ENCODE measurements around the gene FSTL3.

The FSTL3 gene

GRCh38 chr19:703329-703650 is 27.1 kb downstream of the FSTL3 start:
- no peak for TF ChIP-seq CTCF (IDR thresholded peaks at IDR 0.05; ENCODE audit: low read depth, low read length, missing control alignments)
- no peak for DNase-seq (ENCODE audit: extremely low read depth, low read depth)
- H3K4me3 ChIP-seq (replicated peaks; ENCODE audit: low read depth, low read length), result no peak overlapping the region

- TF ChIP-seq CTCF (IDR thresholded peaks at IDR 0.05; ENCODE audit: low read depth, low read length, missing control alignments), result no peak
- peak; percentile 2 for DNase-seq (ENCODE audit: extremely low read depth, low read depth)
- H3K4me3 ChIP-seq (replicated peaks; ENCODE audit: low read depth, low read length), result no peak overlapping the region
Measured at GRCh38 chr19:703651-704446, 27.7 kb downstream of the FSTL3 start.

- no peak for TF ChIP-seq CTCF (IDR thresholded peaks at IDR 0.05; ENCODE audit: low read depth, low read length, missing control alignments)
- no peak overlapping the region for H3K4me3 ChIP-seq (replicated peaks; ENCODE audit: low read depth, low read length)
- no peak for DNase-seq (ENCODE audit: extremely low read depth, low read depth)
Measured at GRCh38 chr19:704447-704741, 28.2 kb downstream of the FSTL3 start.

GRCh38 chr19:708154-709143 is 32.3 kb downstream of the FSTL3 start, which contains the start of gene PALM:
Gene PALM (plus strand): TSS chr19:708935. CDS start chr19:709147, 212 bp downstream.
- no peak for DNase-seq (ENCODE audit: extremely low read depth, low read depth)
- no peak for TF ChIP-seq CTCF (IDR thresholded peaks at IDR 0.05; ENCODE audit: low read depth, low read length, missing control alignments)
- H3K4me3 ChIP-seq (replicated peaks; ENCODE audit: low read depth, low read length), result peak within 1 kb of the TSS; percentile 15; the same call in 1 of the 2 replicates

- peak overlapping the region; percentile 15; the same call in 1 of the 2 replicates for H3K4me3 ChIP-seq (replicated peaks; ENCODE audit: low read depth, low read length)
- DNase-seq (ENCODE audit: extremely low read depth, low read depth), result no peak
- no peak for TF ChIP-seq CTCF (IDR thresholded peaks at IDR 0.05; ENCODE audit: low read depth, low read length, missing control alignments)
Measured at GRCh38 chr19:709196-709964, 33.2 kb downstream of the FSTL3 start.

- DNase-seq (ENCODE audit: extremely low read depth, low read depth), result no peak
- H3K4me3 ChIP-seq (replicated peaks; ENCODE audit: low read depth, low read length), result peak overlapping the region; percentile 15; the same call in 1 of the 2 replicates
- TF ChIP-seq CTCF (IDR thresholded peaks at IDR 0.05; ENCODE audit: low read depth, low read length, missing control alignments), result no peak
Measured at GRCh38 chr19:709965-710571, 33.9 kb downstream of the FSTL3 start.
